Heart left ventricle (tissue), 13 donors: ENCODE results near the gene USP32.

Experiments used
- CTCF ChIP-seq, 12 donors: fragments of 200-600 bp; sonication (generic) in 4 of 12; IDR thresholded peaks; one replicate each; pipeline versions ENCODE4 v1.5.0 to v1.8.0; 2018 to 2022; ENCODE audit warnings: antibody characterized with exemption in 12 of 12, mild to moderate bottlenecking in 5 of 12
- POLR2A ChIP-seq, 2 donors: fragments of 450-650 bp; IDR thresholded peaks; one replicate each; pipeline ENCODE4 v1.6.1; 2017; ENCODE audit warnings: antibody characterized with exemption in 2 of 2, mild to moderate bottlenecking in 2 of 2, moderate library complexity in 2 of 2
- donor health status: ischemic (EF 13 %, LVEDD 7.1; RV severe dilation, severe dysfunction).
- donor health status: DM: no; HTN: yes; CAD: no.
- donor health status: DM: no; HTN: no; CAD: no.
- donor health status: ischemic (EF 25% LVEDD 6.9; RV normal size, moderate dysfunction).
- donor health status: ischemic (EF 25% LVEDD 5.7; RV mildly dilated, moderate dysfunction).
- donor health status: ischemic (EF 35%, LVEDD 5.7; RV mildly dilated, moderate dysfunction).
- donor health status: nonischemic (EF 11% LVEDD 7.7; RV severe dilation, severe dysfunction).
- donor health status: DM: yes; HTN: yes; CAD: no.
- donor health status: PGD.
- donor health status: ischemic (EF 29% LVEDD 5.4; RV normal size, mild dysfunction).
- donor health status: nonischemic (EF 23%, LVEDD 6.1; RV moderate dilation, normal function).

GRCh38 chr17:60416368-60416925 is 24.5 kb upstream of the USP32 start:
- TF ChIP-seq POLR2A (IDR thresholded peaks at IDR 0.05) (no peak), CTCF (IDR thresholded peaks at IDR 0.05) (no peak)
